ENCODE results near the gene NAT8L.

NAT8L gene

GRCh38 chr4:2057382-2058065, 1.6 kb upstream of the NAT8L start:
- H3K79me2 ChIP-seq (ENCODE audit: control insufficient read depth, insufficient read depth, low read length): no peaks in the 10 kb centered on the region
- no CpG with 5 or more reads among the region's 26 CpGs for WGBS (ENCODE audit: extremely low coverage, insufficient coverage, low lambda C conversion rate)
- H2AK5ac ChIP-seq (ENCODE audit: low read length): no peak overlapping the region
- H3K56ac ChIP-seq (ENCODE audit: low read length): no peak overlapping the region
- H2BK15ac ChIP-seq (replicated peaks; ENCODE audit: low read depth): no peak overlapping the region
- no peak overlapping the region for H3K4ac ChIP-seq (ENCODE audit: low read depth, low read length)
- H3K27me3 ChIP-seq (ENCODE audit: insufficient read depth, low read length, poor library complexity): peaks cover 24% of the 10 kb centered on the region
- H3K27ac ChIP-seq (ENCODE audit: low read depth, low read length): no peak overlapping the region
- H4K8ac ChIP-seq (ENCODE audit: low read depth, low read length): no peak overlapping the region
- no peak for DNase-seq
- H3K79me1 ChIP-seq (ENCODE audit: low read length): no peaks in the 10 kb centered on the region
- no peak overlapping the region for H3K4me2 ChIP-seq (ENCODE audit: low read length)
- no peaks in the 10 kb centered on the region for H3K4me1 ChIP-seq (ENCODE audit: control insufficient read depth, low read depth, low read length)
- no peak overlapping the region for H3K18ac ChIP-seq (ENCODE audit: low read length)
- H4K5ac ChIP-seq (ENCODE audit: low read length): no peak overlapping the region
- no peak overlapping the region for H2BK5ac ChIP-seq (ENCODE audit: low read length)
- H3K9ac ChIP-seq (ENCODE audit: low read length): no peak overlapping the region
- no peak overlapping the region for H2BK120ac ChIP-seq (ENCODE audit: low read depth, low read length)
- H3K36me3 ChIP-seq (ENCODE audit: control insufficient read depth, insufficient read depth, low read length): no peaks in the 10 kb centered on the region
- H3K4me3 ChIP-seq (ENCODE audit: low read length): no peak overlapping the region
- H3K23ac ChIP-seq (ENCODE audit: low read length): no peak overlapping the region

- DNase-seq: no peak
- Histone ChIP-seq H3K4ac (ENCODE audit: low read depth, low read length) (no peak overlapping the region), H3K9ac (ENCODE audit: low read length) (no peak overlapping the region), H3K4me1 (ENCODE audit: control insufficient read depth, low read depth, low read length) (no peaks in the 10 kb centered on the region), H2BK5ac (ENCODE audit: low read length) (no peak overlapping the region), H3K36me3 (ENCODE audit: control insufficient read depth, insufficient read depth, low read length) (no peaks in the 10 kb centered on the region), H3K27me3 (ENCODE audit: insufficient read depth, low read length, poor library complexity) (peaks cover 24% of the 10 kb centered on the region), H3K23ac (ENCODE audit: low read length) (no peak overlapping the region), H3K79me2 (ENCODE audit: control insufficient read depth, insufficient read depth, low read length) (no peaks in the 10 kb centered on the region), H2BK120ac (ENCODE audit: low read depth, low read length) (no peak overlapping the region), H3K27ac (ENCODE audit: low read depth, low read length) (no peak overlapping the region), H3K4me2 (ENCODE audit: low read length) (peak overlapping the region; percentile 36), H3K56ac (ENCODE audit: low read length) (peak overlapping the region; percentile 49), H3K18ac (ENCODE audit: low read length) (no peak overlapping the region), H3K4me3 (ENCODE audit: low read length) (no peak overlapping the region), H4K5ac (ENCODE audit: low read length) (no peak overlapping the region), H2BK15ac (replicated peaks; ENCODE audit: low read depth) (no peak overlapping the region), H3K79me1 (ENCODE audit: low read length) (no peaks in the 10 kb centered on the region), H2AK5ac (ENCODE audit: low read length) (no peak overlapping the region), H4K8ac (ENCODE audit: low read depth, low read length) (no peak overlapping the region)
- WGBS (ENCODE audit: extremely low coverage, insufficient coverage, low lambda C conversion rate): no CpG with 5 or more reads among the region's 93 CpGs
Measured at GRCh38 chr4:2058264-2059045, 672 bp upstream of the NAT8L start.

- Histone ChIP-seq H2AK5ac (ENCODE audit: low read length) (no peak overlapping the region), H2BK120ac (ENCODE audit: low read depth, low read length) (no peak overlapping the region), H2BK5ac (ENCODE audit: low read length) (no peak overlapping the region), H3K79me1 (ENCODE audit: low read length) (no peaks in the 10 kb centered on the region), H3K79me2 (ENCODE audit: control insufficient read depth, insufficient read depth, low read length) (no peaks in the 10 kb centered on the region), H3K36me3 (ENCODE audit: control insufficient read depth, insufficient read depth, low read length) (no peaks in the 10 kb centered on the region), H3K4ac (ENCODE audit: low read depth, low read length) (no peak overlapping the region), H3K56ac (ENCODE audit: low read length) (no peak overlapping the region), H2BK15ac (replicated peaks; ENCODE audit: low read depth) (no peak overlapping the region), H3K4me1 (ENCODE audit: control insufficient read depth, low read depth, low read length) (no peaks in the 10 kb centered on the region), H3K4me3 (ENCODE audit: low read length) (no peak overlapping the region), H3K18ac (ENCODE audit: low read length) (no peak overlapping the region), H3K9ac (ENCODE audit: low read length) (no peak overlapping the region), H3K4me2 (ENCODE audit: low read length) (no peak overlapping the region), H3K27me3 (ENCODE audit: insufficient read depth, low read length, poor library complexity) (peaks cover 24% of the 10 kb centered on the region), H4K5ac (ENCODE audit: low read length) (no peak overlapping the region), H3K23ac (ENCODE audit: low read length) (no peak overlapping the region), H3K27ac (ENCODE audit: low read depth, low read length) (no peak overlapping the region), H4K8ac (ENCODE audit: low read depth, low read length) (no peak overlapping the region)
- DNase-seq: no peak
- no CpG with 5 or more reads among the region's 102 CpGs for WGBS (ENCODE audit: extremely low coverage, insufficient coverage, low lambda C conversion rate)
Measured at GRCh38 chr4:2059726-2060602, 837 bp downstream of the NAT8L start.

- DNase-seq: peak; percentile 66
- H3K27me3 ChIP-seq (ENCODE audit: insufficient read depth, low read length, poor library complexity): peaks cover 24% of the 10 kb centered on the region
- H3K4me3 ChIP-seq (ENCODE audit: low read length): no peak overlapping the region
Measured at GRCh38 chr4:2060611-2061185, 1.6 kb downstream of the NAT8L start.

GRCh38 chr4:2061186-2062131, 2.3 kb downstream of the NAT8L start:
- no peak overlapping the region for H3K4me3 ChIP-seq (ENCODE audit: low read length)
- peaks cover 21% of the 10 kb centered on the region for H3K27me3 ChIP-seq (ENCODE audit: insufficient read depth, low read length, poor library complexity)
- no peak overlapping the region for H3K27ac ChIP-seq (ENCODE audit: low read depth, low read length)

More at GRCh38 chr4:2060611-2061185, 1.6 kb downstream of the NAT8L start:
- Histone ChIP-seq H3K9ac (ENCODE audit: low read length) (no peak overlapping the region), H2BK120ac (ENCODE audit: low read depth, low read length) (no peak overlapping the region), H2BK15ac (replicated peaks; ENCODE audit: low read depth) (no peak overlapping the region), H3K23ac (ENCODE audit: low read length) (peak overlapping the region; percentile 1), H3K4me2 (ENCODE audit: low read length) (peak overlapping the region; percentile 15), H2BK5ac (ENCODE audit: low read length) (no peak overlapping the region), H3K79me1 (ENCODE audit: low read length) (no peaks in the 10 kb centered on the region), H3K36me3 (ENCODE audit: control insufficient read depth, insufficient read depth, low read length) (no peaks in the 10 kb centered on the region), H2AK5ac (ENCODE audit: low read length) (no peak overlapping the region), H4K5ac (ENCODE audit: low read length) (no peak overlapping the region), H3K4ac (ENCODE audit: low read depth, low read length) (no peak overlapping the region), H4K8ac (ENCODE audit: low read depth, low read length) (no peak overlapping the region), H3K4me1 (ENCODE audit: control insufficient read depth, low read depth, low read length) (no peaks in the 10 kb centered on the region), H3K79me2 (ENCODE audit: control insufficient read depth, insufficient read depth, low read length) (no peaks in the 10 kb centered on the region), H3K18ac (ENCODE audit: low read length) (no peak overlapping the region), H3K27ac (ENCODE audit: low read depth, low read length) (no peak overlapping the region), H3K56ac (ENCODE audit: low read length) (peak overlapping the region; percentile 60)
- WGBS (ENCODE audit: extremely low coverage, insufficient coverage, low lambda C conversion rate): no CpG with 5 or more reads among the region's 54 CpGs

More at GRCh38 chr4:2061186-2062131, 2.3 kb downstream of the NAT8L start:
- DNase-seq: no peak
- H3K36me3 ChIP-seq (ENCODE audit: control insufficient read depth, insufficient read depth, low read length): no peaks in the 10 kb centered on the region
- no peak overlapping the region for H3K9ac ChIP-seq (ENCODE audit: low read length)
- H3K18ac ChIP-seq (ENCODE audit: low read length): no peak overlapping the region
- WGBS (ENCODE audit: extremely low coverage, insufficient coverage, low lambda C conversion rate): no CpG with 5 or more reads among the region's 42 CpGs
- no peak overlapping the region for H3K4ac ChIP-seq (ENCODE audit: low read depth, low read length)
- H3K23ac ChIP-seq (ENCODE audit: low read length): peak overlapping the region; percentile 1
- H2BK120ac ChIP-seq (ENCODE audit: low read depth, low read length): no peak overlapping the region
- H2BK15ac ChIP-seq (replicated peaks; ENCODE audit: low read depth): no peak overlapping the region
- no peak overlapping the region for H4K5ac ChIP-seq (ENCODE audit: low read length)
- H3K79me1 ChIP-seq (ENCODE audit: low read length): no peaks in the 10 kb centered on the region
- H3K79me2 ChIP-seq (ENCODE audit: control insufficient read depth, insufficient read depth, low read length): no peaks in the 10 kb centered on the region
- H3K4me1 ChIP-seq (ENCODE audit: control insufficient read depth, low read depth, low read length): no peaks in the 10 kb centered on the region
- H4K8ac ChIP-seq (ENCODE audit: low read depth, low read length): no peak overlapping the region
- no peak overlapping the region for H3K4me2 ChIP-seq (ENCODE audit: low read length)
- no peak overlapping the region for H2BK5ac ChIP-seq (ENCODE audit: low read length)
- H3K56ac ChIP-seq (ENCODE audit: low read length): peak overlapping the region; percentile 60
- no peak overlapping the region for H2AK5ac ChIP-seq (ENCODE audit: low read length)
